Transverse colon (tissue), 4 donors: ENCODE results near the gene COQ3. TPM values are rescaled to one million over a fixed set of nuclear protein-coding genes. Genes with fewer than 3 reads are reported as not detected.

Experiments used
- DNase-seq: peaks from one replicate; pipeline ENCODE4 v3.0.0-alpha.2; 2019
- H3K27ac ChIP-seq, 4 donors: fragments of 200-600 bp; sonication (generic); 2 replicates each; pipeline ENCODE4 v1.5.1; 2016 to 2018; ENCODE audit warnings: inconsistent platforms in 4 of 4
- H3K27me3 ChIP-seq: fragments of 200-600 bp; sonication (generic); 2 replicates; pipeline ENCODE4 v1.5.1; 2017; ENCODE audit warnings: inconsistent platforms
- H3K36me3 ChIP-seq, 4 donors: fragments of 200-600 bp; sonication (generic); 2 replicates each; pipeline ENCODE4 v1.5.1; 2017 to 2019; ENCODE audit warnings: inconsistent platforms in 4 of 4
- H3K4me1 ChIP-seq, 4 donors: fragments of 200-600 bp; sonication (generic); 2 replicates each; pipeline ENCODE4 v1.5.1; 2017 to 2020; ENCODE audit warnings: inconsistent platforms in 4 of 4
- H3K4me3 ChIP-seq, 4 donors: fragments of 200-600 bp; sonication (generic); 1 replicate in 1 of 4; 2 replicates in 3 of 4; pipeline versions ENCODE4 v1.5.1 to v1.6.1; 2017 to 2019; ENCODE audit warnings: inconsistent platforms in 4 of 4
- H3K9me3 ChIP-seq, 2 donors: fragments of 200-600 bp; sonication (generic); 2 replicates each; pipeline ENCODE4 v1.5.1; 2017 to 2019; ENCODE audit warnings: inconsistent platforms in 2 of 2
- CTCF ChIP-seq, 5 experiments: fragments of 200-600 bp in 3 of 5; fragments of 450-650 bp in 2 of 5; sonication (generic) in 3 of 5; IDR thresholded peaks; 1 replicate in 2 of 5; 2 replicates in 3 of 5; pipeline ENCODE4 v1.5.1; 2016 to 2017; ENCODE audit warnings: antibody characterized with exemption in 5 of 5, inconsistent platforms in 3 of 5, mild to moderate bottlenecking in 2 of 5, moderate library complexity in 1 of 5
- EP300 ChIP-seq: sonication (generic); formaldehyde crosslinking; IDR thresholded peaks from one replicate; pipeline ENCODE4 v1.6.1; 2017; ENCODE audit warnings: antibody characterized with exemption, low read depth
- POLR2A ChIP-seq: fragments of 450-650 bp; IDR thresholded peaks from one replicate; pipeline ENCODE4 v1.6.1; 2016; ENCODE audit warnings: antibody characterized with exemption, mild to moderate bottlenecking, moderate library complexity
- POLR2AphosphoS5 ChIP-seq, 3 donors: sonication (generic); formaldehyde crosslinking; IDR thresholded peaks; one replicate each; pipeline ENCODE4 v1.6.1; 2016; ENCODE audit warnings: antibody characterized with exemption in 3 of 3
- WGBS, 2 donors: methylation state at CpG; one replicate each; pipeline ENCODE4 v1.1.5; 2018; ENCODE audit warnings: low coverage in 1 of 2; 5-methylcytosine and 5-hydroxymethylcytosine counted together
- in situ Hi-C, 4 donors: fragments of 200-750 bp; cut with MboI; loops; one replicate each; pipeline versions ENCODE4 v1.15.0 to v1.15.1; 2017; ENCODE audit warnings: low sequenced_read_pairs in 3 of 4, low pct_ligation_motif_present in 1 of 4, low pct_unique_long_range_greater_than_20kb in 1 of 4
- intact Hi-C: fragments of 100-400 bp; cut with DNase I; formaldehyde crosslinking; loops from one replicate; pipeline ENCODE4 v1.15.1; 2023; ENCODE audit warnings: low total_unique reads
- total RNA-seq, 4 donors: library from RNA; depleted of rRNA; stranded (reverse); fragments of >200 nt; gene quantifications; one replicate each; pipeline ENCODE4 v1.1.0, GENCODE V29; 2016

COQ3 gene
- total RNA-seq, 4 donors from 2014 or later = 4.9 to 5.1 TPM; not detected in 2

- TF ChIP-seq CTCF (IDR thresholded peaks at IDR 0.05) = no peak
- no peak for TF ChIP-seq POLR2A
- TF ChIP-seq POLR2AphosphoS5 (IDR thresholded peaks at IDR 0.05) = no peak
- no peak for TF ChIP-seq EP300
- no peaks in the 10 kb centered on the region for H3K9me3 ChIP-seq
- H3K27ac ChIP-seq = no peak overlapping the region
- H3K4me3 ChIP-seq = no peak overlapping the region
- DNase-seq = no peak
- H3K27me3 ChIP-seq = no peaks in the 10 kb centered on the region
- intact Hi-C loops (loop anchor here (10.0 kb wide), 1 partner anchor 62 kb away; the partner anchor contains the start of gene COQ3), in situ Hi-C loops (no loop called here)
- H3K4me1 ChIP-seq = peaks cover 0 to 4% (median 0%) of the 10 kb centered on the region in 4 donors
- 72 to 85% methylated on average over 5 to 6 of the region's 6 CpGs for WGBS, 2 donors
- no peaks in the 10 kb centered on the region for H3K36me3 ChIP-seq
Measured at GRCh38 chr6:99333068-99333467, 60.9 kb downstream of the COQ3 start.

DNA sequence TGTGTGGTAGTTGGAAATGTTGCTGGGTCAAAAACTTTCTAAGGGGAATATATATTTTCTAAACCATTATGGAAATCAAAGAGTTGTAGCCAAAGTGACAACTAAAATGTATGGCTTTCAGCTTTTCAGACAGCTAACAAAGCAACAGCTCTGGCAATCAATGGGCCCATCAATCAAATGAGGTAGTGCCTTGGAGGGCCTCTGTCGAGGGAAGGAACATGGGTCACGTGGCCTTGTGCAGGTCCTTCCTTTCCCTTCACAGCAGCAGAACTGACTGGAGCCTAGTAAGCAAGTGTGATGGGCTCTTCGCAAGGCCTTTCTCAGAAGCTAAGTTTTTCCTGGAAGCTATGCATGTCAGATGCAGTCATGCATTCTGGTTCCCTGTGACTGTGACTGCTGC, 62.5 kb downstream of the COQ3 start:
- WGBS, 2 donors = 82% methylated on average over 3 of the region's 3 CpGs; no CpG with 5 or more reads in 1 of the 2 donors
- no peak overlapping the region for H3K27ac ChIP-seq
- peaks cover 0 to 4% (median 0%) of the 10 kb centered on the region in 4 donors for H3K4me1 ChIP-seq
- in situ Hi-C loops = no loop called here
- H3K9me3 ChIP-seq = no peaks in the 10 kb centered on the region
- no peaks in the 10 kb centered on the region for H3K36me3 ChIP-seq
- DNase-seq = no peak
- intact Hi-C loops = loop anchor here (10.0 kb wide), 1 partner anchor 63 kb away; the partner anchor contains the start of gene COQ3
- no peaks in the 10 kb centered on the region for H3K27me3 ChIP-seq
- TF ChIP-seq POLR2A (no peak), CTCF (IDR thresholded peaks at IDR 0.05) (no peak), POLR2AphosphoS5 (IDR thresholded peaks at IDR 0.05) (no peak), EP300 (no peak)
- H3K4me3 ChIP-seq = no peak overlapping the region

- Histone ChIP-seq H3K4me1 (peaks cover 0 to 4% (median 0%) of the 10 kb centered on the region in 4 donors), H3K27me3 (no peaks in the 10 kb centered on the region), H3K36me3 (no peaks in the 10 kb centered on the region), H3K9me3 (no peaks in the 10 kb centered on the region), H3K27ac (no peak overlapping the region), H3K4me3 (no peak overlapping the region)
- no peak for TF ChIP-seq EP300
- TF ChIP-seq CTCF (IDR thresholded peaks at IDR 0.05) = peak; percentile 51 to 73 (median 72)
- 2% methylated on average over 2 of the region's 2 CpGs; no CpG with 5 or more reads in 1 of the 2 donors for WGBS, 2 donors
- in situ Hi-C loops (no loop called here), intact Hi-C loops (loop anchor here (10.0 kb wide), 1 partner anchor 65 kb away; the partner anchor contains the start of gene COQ3)
- peak; percentile 57 for DNase-seq
Measured at GRCh38 chr6:99330159-99330558, 63.8 kb downstream of the COQ3 start.

DNA sequence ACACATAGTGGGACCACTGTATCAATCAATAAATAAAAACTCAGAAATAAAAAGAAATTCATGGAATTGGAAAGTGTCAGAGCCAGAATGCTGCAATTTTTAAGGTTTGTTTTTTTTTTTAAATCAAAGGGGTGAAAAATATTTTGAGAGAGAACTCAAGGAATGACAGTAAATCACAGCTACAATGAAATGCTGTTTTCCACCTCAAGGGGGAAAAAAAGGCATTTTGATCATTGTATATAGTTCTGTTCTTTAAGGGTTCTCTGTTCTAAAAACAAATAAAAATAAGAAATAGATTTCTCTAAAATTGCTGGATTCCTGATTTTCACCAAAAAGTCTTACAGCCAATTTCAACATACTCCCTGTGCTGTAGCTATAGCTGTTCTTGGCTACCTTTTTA, 69.0 kb downstream of the COQ3 start:
- intact Hi-C loops (no loop called here), in situ Hi-C loops (no loop called here)
- Histone ChIP-seq H3K4me1 (no peaks in the 10 kb centered on the region), H3K9me3 (no peaks in the 10 kb centered on the region), H3K36me3 (no peaks in the 10 kb centered on the region), H3K27me3 (no peaks in the 10 kb centered on the region), H3K27ac (no peak overlapping the region), H3K4me3 (no peak overlapping the region)
- no peak for DNase-seq
- no peak for TF ChIP-seq EP300
- no peak for TF ChIP-seq POLR2AphosphoS5 (IDR thresholded peaks at IDR 0.05)
- TF ChIP-seq CTCF (IDR thresholded peaks at IDR 0.05) = no peak
- no peak for TF ChIP-seq POLR2A

Other genes starting within 250 kb of the COQ3 start
- 100 to 1,000 TPM in 1 of 4 donors, 1 to 10 TPM in 2, under 1 TPM in 1; 0.75 to 285 (median 7.1) TPM for gene FAXC, start 44.5 kb downstream of the COQ3 start, total RNA-seq
- gene PNISR, start 31.1 kb upstream of the COQ3 start, total RNA-seq = 100 to 1,000 TPM; 118 to 374 (median 219) TPM
- gene USP45, start 121.2 kb upstream of the COQ3 start, total RNA-seq = 10 to 100 TPM; 12.6 to 62.1 (median 34.7) TPM
- gene CCNC, start 174.5 kb upstream of the COQ3 start, total RNA-seq = 100 to 1,000 TPM in 1 of 4 donors, 10 to 100 TPM in 3; 47.0 to 104 (median 63.6) TPM
- gene PRDM13, start 212.6 kb upstream of the COQ3 start, total RNA-seq = not detected